AG09309 (cell line): ENCODE measurements around the gene YBX2.
A peak's percentile ranks its signal among the peaks of the same experiment; 100 is the strongest.

Experiments
- DNase-seq: peaks from one replicate; pipeline ENCODE4 v3.0.0-alpha.2; 2010; ENCODE audit warnings: low read depth
- H3K4me3 ChIP-seq: 2 replicates; pipeline ENCODE4 v1.5.1; 2011; ENCODE audit warnings: mild to moderate bottlenecking, low read depth, low read length, moderate library complexity; ENCODE audit not compliant: control insufficient read depth
- TF ChIP-seq, protein P1 (sequence below): IDR thresholded peaks from 2 replicates; pipeline ENCODE4 v1.5.1; 2011; ENCODE audit warnings: mild to moderate bottlenecking, low read depth, low read length, inconsistent platforms; ENCODE audit not compliant: insufficient read depth, control insufficient read depth; ENCODE audit errors: missing control alignments

YBX2 gene

DNA sequence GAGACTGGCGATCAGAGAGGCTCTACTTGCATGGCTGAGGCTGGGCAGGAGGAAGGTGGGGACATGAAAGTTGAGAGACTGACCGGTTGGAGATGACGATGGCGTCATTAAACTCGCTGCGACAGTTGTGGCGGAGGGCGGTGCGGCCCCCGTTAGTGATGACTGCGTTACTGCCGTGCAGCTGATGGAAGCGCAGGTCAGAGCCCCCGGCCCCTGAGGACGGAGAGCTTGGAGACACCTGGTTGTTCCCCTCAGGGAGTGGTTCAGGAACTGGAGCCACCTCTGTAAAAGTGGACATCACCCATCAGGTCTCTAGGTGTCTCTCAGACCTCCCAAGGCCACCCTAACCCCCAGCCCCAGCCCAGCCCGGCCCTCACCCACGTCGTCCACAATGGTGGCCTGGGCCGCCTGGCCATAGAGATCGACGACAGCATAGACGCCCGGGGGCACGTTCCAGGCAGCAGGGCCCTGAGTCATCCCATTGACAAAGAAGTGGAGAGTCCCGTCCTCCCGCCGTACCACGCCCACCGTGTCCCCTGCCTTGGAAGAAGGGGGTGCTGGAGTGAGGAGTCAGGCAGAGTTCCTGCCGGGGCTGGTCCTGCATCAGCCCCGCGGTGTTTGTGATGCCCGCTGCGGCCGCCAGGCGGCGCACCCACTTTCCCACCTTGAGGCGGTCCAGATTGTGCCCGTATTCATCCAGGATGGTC is 29.4 kb upstream of the YBX2 start:
- no peak for DNase-seq
- H3K4me3 ChIP-seq, result no peak overlapping the region
- TF ChIP-seq, protein P1, sequence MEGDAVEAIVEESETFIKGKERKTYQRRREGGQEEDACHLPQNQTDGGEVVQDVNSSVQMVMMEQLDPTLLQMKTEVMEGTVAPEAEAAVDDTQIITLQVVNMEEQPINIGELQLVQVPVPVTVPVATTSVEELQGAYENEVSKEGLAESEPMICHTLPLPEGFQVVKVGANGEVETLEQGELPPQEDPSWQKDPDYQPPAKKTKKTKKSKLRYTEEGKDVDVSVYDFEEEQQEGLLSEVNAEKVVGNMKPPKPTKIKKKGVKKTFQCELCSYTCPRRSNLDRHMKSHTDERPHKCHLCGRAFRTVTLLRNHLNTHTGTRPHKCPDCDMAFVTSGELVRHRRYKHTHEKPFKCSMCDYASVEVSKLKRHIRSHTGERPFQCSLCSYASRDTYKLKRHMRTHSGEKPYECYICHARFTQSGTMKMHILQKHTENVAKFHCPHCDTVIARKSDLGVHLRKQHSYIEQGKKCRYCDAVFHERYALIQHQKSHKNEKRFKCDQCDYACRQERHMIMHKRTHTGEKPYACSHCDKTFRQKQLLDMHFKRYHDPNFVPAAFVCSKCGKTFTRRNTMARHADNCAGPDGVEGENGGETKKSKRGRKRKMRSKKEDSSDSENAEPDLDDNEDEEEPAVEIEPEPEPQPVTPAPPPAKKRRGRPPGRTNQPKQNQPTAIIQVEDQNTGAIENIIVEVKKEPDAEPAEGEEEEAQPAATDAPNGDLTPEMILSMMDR, result peak; percentile 92

DNA sequence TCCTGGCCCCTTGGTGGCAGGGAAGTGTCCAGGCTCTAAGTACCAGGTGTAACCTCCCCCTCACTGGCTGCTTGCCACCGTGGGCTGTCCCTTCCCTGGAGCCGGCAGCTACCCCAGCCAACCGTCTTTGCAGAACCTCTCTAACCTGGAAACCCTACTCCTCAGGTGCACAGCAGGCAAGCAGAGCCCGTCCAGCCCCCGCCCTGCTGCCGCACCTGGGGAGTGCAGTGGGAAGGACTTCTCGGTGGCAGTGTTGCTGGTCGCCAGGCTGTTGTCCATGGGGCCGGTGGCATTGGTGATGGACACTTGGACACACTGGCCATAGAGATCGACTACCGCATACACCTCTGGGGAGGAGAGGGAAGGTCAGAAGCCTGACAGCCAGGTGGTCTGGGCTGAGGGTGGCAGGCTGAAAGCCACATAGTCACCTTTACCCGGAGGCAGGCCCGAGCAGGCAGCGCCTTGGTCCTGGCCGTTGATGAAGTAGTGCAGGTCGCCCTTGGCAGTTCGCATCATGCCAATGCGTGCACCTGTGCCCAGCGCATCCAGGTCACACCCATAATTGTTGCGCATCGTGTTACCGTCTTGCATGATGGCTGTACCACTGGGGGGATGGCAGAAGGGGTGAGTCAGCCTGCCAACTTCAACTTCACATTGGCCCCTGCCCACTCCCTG is 28.2 kb upstream of the YBX2 start:
- no peak for DNase-seq
- TF ChIP-seq, protein P1, result no peak
- no peak overlapping the region for H3K4me3 ChIP-seq

DNA sequence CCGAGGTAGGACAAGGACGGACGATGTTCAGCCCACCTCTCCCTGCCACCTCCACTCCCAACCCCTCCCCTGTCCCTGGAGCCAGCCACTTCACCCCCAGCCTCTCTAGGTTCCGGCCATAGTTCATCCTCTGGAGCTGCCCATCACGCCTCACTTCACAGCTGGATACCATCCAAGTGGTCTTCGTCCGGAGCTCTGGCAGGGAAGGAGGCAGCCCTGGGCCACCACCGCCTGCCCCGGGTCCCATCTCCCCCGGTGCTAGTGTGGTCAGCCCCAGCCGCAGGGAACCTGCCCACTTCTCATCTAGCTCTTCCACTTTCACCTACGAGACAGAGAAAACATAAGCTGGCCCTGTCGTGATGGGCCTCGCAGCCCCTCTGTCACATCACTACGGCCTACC is 27.0 kb upstream of the YBX2 start:
- no peak for DNase-seq
- TF ChIP-seq, protein P1, result no peak
- H3K4me3 ChIP-seq, result no peak overlapping the region

DNA sequence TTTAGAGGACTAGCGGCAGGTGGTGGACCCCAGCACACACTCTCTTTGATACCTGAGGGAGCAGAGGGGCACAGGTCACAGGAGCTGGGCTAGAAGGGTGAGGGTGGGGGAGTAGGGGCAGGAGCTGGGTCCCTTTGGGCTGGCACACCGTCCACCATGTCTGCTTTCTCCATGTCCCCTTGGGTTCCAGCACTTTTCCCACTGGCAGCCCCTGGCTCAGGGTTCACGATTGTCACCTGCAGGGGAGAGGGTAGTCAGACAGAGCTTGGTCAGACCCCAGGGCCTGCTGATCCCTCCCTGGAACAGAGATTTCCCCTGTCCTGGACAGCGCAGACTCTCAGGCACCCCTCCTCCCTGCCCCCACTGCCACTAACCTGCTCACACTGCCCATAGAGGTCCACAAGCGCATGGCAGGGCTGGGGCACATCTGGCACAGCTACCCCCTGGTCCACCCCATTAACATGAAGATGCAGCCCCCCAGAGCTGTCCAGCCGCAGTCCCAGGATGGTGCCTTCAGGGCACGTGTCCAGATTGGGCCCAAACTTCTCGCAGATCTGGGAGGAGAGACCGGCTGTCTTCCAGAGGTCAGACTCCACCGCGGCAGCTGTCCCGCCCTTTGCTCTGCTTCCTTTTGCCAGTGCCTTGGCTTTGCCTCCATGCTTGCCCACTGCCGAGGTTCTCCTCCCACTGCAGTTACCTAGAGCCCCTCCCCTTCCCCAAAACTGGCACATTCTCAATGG is 23.9 kb upstream of the YBX2 start:
- DNase-seq, result no peak
- TF ChIP-seq, protein P1, result no peak
- H3K4me3 ChIP-seq, result no peak overlapping the region

DNA sequence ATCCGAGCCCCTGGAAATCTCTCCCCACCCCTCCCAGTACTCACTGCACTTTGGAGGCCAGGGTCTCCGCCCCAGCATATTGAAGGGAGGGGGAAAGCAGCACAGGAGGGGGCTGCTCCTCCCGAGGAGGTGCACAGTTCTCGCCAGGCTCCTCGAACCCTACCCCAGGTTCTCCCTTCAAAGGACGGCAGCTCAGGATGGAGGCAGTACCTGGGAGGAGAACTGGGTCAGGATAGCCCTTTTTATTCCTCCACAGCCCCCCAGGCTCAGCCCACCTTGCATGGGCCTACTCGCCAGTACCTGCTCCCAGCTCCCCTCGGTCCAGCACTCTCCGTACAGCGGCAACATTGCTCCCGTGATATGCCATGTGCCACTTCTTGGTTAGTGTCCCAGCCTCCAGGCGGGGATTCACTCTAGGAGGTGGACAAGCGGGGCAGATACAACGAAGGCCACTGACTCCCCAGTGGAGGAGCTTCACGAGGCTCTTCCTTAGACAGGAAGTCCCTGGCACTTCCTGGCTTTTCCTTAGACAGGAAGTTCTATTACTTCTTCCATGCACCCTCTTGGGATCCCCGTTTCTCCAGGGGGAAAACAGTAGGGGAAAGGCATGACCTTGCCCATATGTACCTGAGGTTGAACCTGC is 22.8 kb upstream of the YBX2 start:
- H3K4me3 ChIP-seq, result no peak overlapping the region
- no peak for DNase-seq
- TF ChIP-seq, protein P1, result no peak

DNA sequence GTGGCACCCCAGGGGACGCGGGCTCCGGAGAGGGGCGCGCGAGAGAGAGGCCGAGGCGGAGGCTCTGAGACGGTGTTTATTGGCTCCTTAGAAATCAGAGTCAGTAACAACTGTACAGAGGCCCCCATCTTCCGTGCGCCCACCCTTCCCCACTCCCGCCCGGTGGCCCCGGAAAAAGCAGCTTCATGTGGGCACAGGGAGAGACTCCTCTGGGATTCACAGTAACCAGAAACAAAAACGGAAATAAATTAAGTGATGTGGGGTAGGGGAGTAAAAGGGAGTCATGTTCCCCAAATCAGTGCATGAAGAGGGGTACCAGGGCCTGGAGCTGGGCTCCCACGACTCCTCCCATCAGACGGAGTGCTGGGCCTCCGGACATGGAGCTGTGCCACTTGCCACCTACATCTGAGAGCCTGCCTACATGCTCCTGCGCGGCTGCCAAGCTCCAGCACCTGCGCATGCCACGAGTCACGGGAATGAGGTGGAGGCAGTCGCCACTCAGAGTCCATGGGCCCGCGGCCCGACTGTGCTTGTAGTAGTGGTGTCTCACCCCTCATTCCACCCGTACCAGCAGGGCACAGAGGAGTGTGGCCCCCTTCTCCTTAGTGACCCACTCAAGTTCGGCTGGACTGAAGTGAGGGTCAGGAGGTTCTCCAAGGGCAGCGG is 21.3 kb upstream of the YBX2 start:
- no peak for DNase-seq
- peak overlapping the region; percentile 74 for H3K4me3 ChIP-seq
- TF ChIP-seq, protein P1, result no peak
